Panc1 (cell line): ENCODE measurements around the gene BANF2.

Experiments used
- CTCF ChIP-seq: fragments of 450-650 bp; IDR thresholded peaks from 2 replicates; pipeline ENCODE4 v1.5.1; 2017; ENCODE audit warnings: mild to moderate bottlenecking
- TCF7L2 ChIP-seq: IDR thresholded peaks from 2 replicates; pipeline ENCODE4 v1.6.1; 2011; ENCODE audit warnings: mild to moderate bottlenecking, low read depth, low read length, inconsistent platforms

GRCh38 chr20:17697171-17697570 lies 2.6 kb upstream of the BANF2 start:
- TF ChIP-seq CTCF (no peak), TCF7L2 (no peak)
